ENCODE data around the gene NUP107. TPM values are rescaled to one million over a fixed set of nuclear protein-coding genes. Genes with fewer than 3 reads are reported as not detected.

Gene NUP107
- total RNA-seq, 1 experiment from 2014 or later = 48.1 TPM

GRCh38 chr12:68761442-68761812 is 74.6 kb downstream of the NUP107 start:
- BruUV-seq (replicated peaks) = no TSS peak
- TF ChIP-seq CTCF (IDR thresholded peaks at IDR 0.05; ENCODE audit: unreplicated experiment) = no peak
- ChIA-PET CTCF (no interaction called here), POLR2A (no interaction called here)
- Mint-ChIP-seq H3K27me3 (ENCODE audit: insufficient read depth, unreplicated experiment) (no peaks in the 10 kb centered on the region), H3K4me3 (ENCODE audit: unreplicated experiment) (no peak overlapping the region), H3K9me3 (ENCODE audit: unreplicated experiment) (no peaks in the 10 kb centered on the region), H3K4me1 (ENCODE audit: insufficient read depth, unreplicated experiment) (peaks cover 6% of the 10 kb centered on the region), H3K36me3 (ENCODE audit: insufficient read depth, unreplicated experiment) (peaks cover 45% of the 10 kb centered on the region), H3K27ac (ENCODE audit: low read depth, unreplicated experiment) (no peak overlapping the region)
- no peak for DNase-seq (ENCODE audit: unreplicated experiment)
- intact Hi-C loops (cut with micrococcal nuclease) = no loop called here

- ChIA-PET CTCF (interaction anchor here (1.0 kb wide), 1 partner anchor 10 kb away, joined by 5 read pairs; no protein-coding TSS in a partner anchor), POLR2A (interaction anchor here (0.6 to 1.0 kb wide), 3 partner anchors 15 to 45 kb away, joined by 3 to 7 read pairs (median 3); partner anchors contain the start of gene MDM2)
- intact Hi-C loops (cut with micrococcal nuclease) = no loop called here
- Mint-ChIP-seq H3K4me1 (ENCODE audit: insufficient read depth, unreplicated experiment) (peaks cover 6% of the 10 kb centered on the region), H3K4me3 (ENCODE audit: unreplicated experiment) (no peak overlapping the region), H3K36me3 (ENCODE audit: insufficient read depth, unreplicated experiment) (peaks cover 49% of the 10 kb centered on the region), H3K27ac (ENCODE audit: low read depth, unreplicated experiment) (no peak overlapping the region), H3K27me3 (ENCODE audit: insufficient read depth, unreplicated experiment) (no peaks in the 10 kb centered on the region), H3K9me3 (ENCODE audit: unreplicated experiment) (no peaks in the 10 kb centered on the region)
- no peak for DNase-seq (ENCODE audit: unreplicated experiment)
- BruUV-seq (replicated peaks) = no TSS peak
- no peak for TF ChIP-seq CTCF (IDR thresholded peaks at IDR 0.05; ENCODE audit: unreplicated experiment)
Measured at GRCh38 chr12:68761901-68762630, 75.3 kb downstream of the NUP107 start.

- TF ChIP-seq CTCF (IDR thresholded peaks at IDR 0.05; ENCODE audit: unreplicated experiment) = no peak
- Mint-ChIP-seq H3K27me3 (ENCODE audit: insufficient read depth, unreplicated experiment) (no peaks in the 10 kb centered on the region), H3K4me1 (ENCODE audit: insufficient read depth, unreplicated experiment) (peaks cover 6% of the 10 kb centered on the region), H3K4me3 (ENCODE audit: unreplicated experiment) (no peak overlapping the region), H3K27ac (ENCODE audit: low read depth, unreplicated experiment) (no peak overlapping the region), H3K9me3 (ENCODE audit: unreplicated experiment) (no peaks in the 10 kb centered on the region), H3K36me3 (ENCODE audit: insufficient read depth, unreplicated experiment) (peaks cover 51% of the 10 kb centered on the region)
- CTCF ChIA-PET = interaction anchor here (1.0 kb wide), 1 partner anchor 10 kb away, joined by 5 read pairs; no protein-coding TSS in a partner anchor
- POLR2A ChIA-PET = interaction anchor here (0.6 to 1.0 kb wide), 3 partner anchors 16 to 45 kb away, joined by 3 to 7 read pairs (median 3); partner anchors contain the start of gene MDM2
- BruUV-seq (replicated peaks) = no TSS peak
- no peak for DNase-seq (ENCODE audit: unreplicated experiment)
- intact Hi-C loops (cut with micrococcal nuclease) = no loop called here
Measured at GRCh38 chr12:68762691-68763090, 75.9 kb downstream of the NUP107 start.

- intact Hi-C loops (cut with micrococcal nuclease) = no loop called here
- CTCF ChIA-PET = no interaction called here
- TF ChIP-seq CTCF (IDR thresholded peaks at IDR 0.05; ENCODE audit: unreplicated experiment) = no peak
- Mint-ChIP-seq H3K27me3 (ENCODE audit: insufficient read depth, unreplicated experiment) (no peaks in the 10 kb centered on the region), H3K36me3 (ENCODE audit: insufficient read depth, unreplicated experiment) (peaks cover 40% of the 10 kb centered on the region), H3K4me1 (ENCODE audit: insufficient read depth, unreplicated experiment) (peaks cover 6% of the 10 kb centered on the region), H3K4me3 (ENCODE audit: unreplicated experiment) (no peak overlapping the region), H3K9me3 (ENCODE audit: unreplicated experiment) (no peaks in the 10 kb centered on the region), H3K27ac (ENCODE audit: low read depth, unreplicated experiment) (no peak overlapping the region)
- POLR2A ChIA-PET = interaction anchor here (0.7 kb wide), 1 partner anchor 325 kb away, joined by 3 read pairs; no protein-coding TSS in a partner anchor
- DNase-seq (ENCODE audit: unreplicated experiment) = no peak
- no TSS peak for BruUV-seq (replicated peaks)
Measured at GRCh38 chr12:68765696-68766095, 78.9 kb downstream of the NUP107 start.

All from MCF 10A (cell line).